ENCODE measurements around the gene IPO9.

The IPO9 gene

GRCh38 chr1:201810466-201811216 lies 18.3 kb upstream of the IPO9 start:
- H3K4me3 ChIP-seq (ENCODE audit: low read depth, low read length): no peak overlapping the region
- DNase-seq (ENCODE audit: low read depth): no peak
- TF ChIP-seq MAX (IDR thresholded peaks at IDR 0.05; ENCODE audit: low read depth, low read length) (no peak), CTCF (IDR thresholded peaks at IDR 0.05; ENCODE audit: low read depth, low read length) (no peak), POLR2A (IDR thresholded peaks at IDR 0.05; ENCODE audit: extremely low read depth, insufficient read length) (no peak)

DNA sequence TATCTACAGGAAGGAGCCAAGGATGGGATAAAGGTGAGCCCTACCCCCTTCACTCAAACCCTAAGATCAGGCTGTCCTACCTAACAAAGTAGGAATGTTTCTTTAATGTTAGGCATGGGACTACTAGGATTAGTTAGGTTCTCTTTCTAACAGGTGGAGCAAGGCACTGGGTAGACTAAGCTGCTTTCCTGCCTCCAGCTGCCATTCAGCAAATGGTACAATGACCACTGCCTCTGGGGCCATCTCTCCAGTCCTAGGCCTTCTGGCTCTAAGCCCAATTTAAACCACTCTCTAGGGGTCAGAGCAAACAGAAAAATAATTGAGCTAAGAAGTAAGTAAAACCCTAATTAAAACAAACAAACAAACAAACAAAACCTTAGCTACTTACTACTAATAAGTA lies 15.7 kb upstream of the IPO9 start:
- TF ChIP-seq MAX (IDR thresholded peaks at IDR 0.05; ENCODE audit: low read depth, low read length) (no peak), MYC (IDR thresholded peaks at IDR 0.05; ENCODE audit: low read depth, low read length) (no peak), CTCF (IDR thresholded peaks at IDR 0.05; ENCODE audit: low read depth, low read length) (no peak), POLR2A (IDR thresholded peaks at IDR 0.05; ENCODE audit: extremely low read depth, insufficient read length) (no peak)
- no peak for DNase-seq (ENCODE audit: low read depth)
- H3K4me3 ChIP-seq (ENCODE audit: low read depth, low read length): no peak overlapping the region

- TF ChIP-seq POLR2A (IDR thresholded peaks at IDR 0.05; ENCODE audit: extremely low read depth, insufficient read length) (no peak), MAX (IDR thresholded peaks at IDR 0.05; ENCODE audit: low read depth, low read length) (no peak), CTCF (IDR thresholded peaks at IDR 0.05; ENCODE audit: low read depth, low read length) (no peak), MYC (IDR thresholded peaks at IDR 0.05; ENCODE audit: low read depth, low read length) (no peak)
- DNase-seq (ENCODE audit: low read depth): no peak
- H3K4me3 ChIP-seq (ENCODE audit: low read depth, low read length): no peak overlapping the region
Observed at GRCh38 chr1:201816309-201816854, 12.6 kb upstream of the IPO9 start.

GRCh38 chr1:201818971-201819750 lies 9.8 kb upstream of the IPO9 start:
- TF ChIP-seq CTCF (IDR thresholded peaks at IDR 0.05; ENCODE audit: low read depth, low read length) (no peak), POLR2A (IDR thresholded peaks at IDR 0.05; ENCODE audit: extremely low read depth, insufficient read length) (no peak), MAX (IDR thresholded peaks at IDR 0.05; ENCODE audit: low read depth, low read length) (no peak), MYC (IDR thresholded peaks at IDR 0.05; ENCODE audit: low read depth, low read length) (no peak)
- DNase-seq (ENCODE audit: low read depth): no peak
- H3K4me3 ChIP-seq (ENCODE audit: low read depth, low read length): no peak overlapping the region

DNA sequence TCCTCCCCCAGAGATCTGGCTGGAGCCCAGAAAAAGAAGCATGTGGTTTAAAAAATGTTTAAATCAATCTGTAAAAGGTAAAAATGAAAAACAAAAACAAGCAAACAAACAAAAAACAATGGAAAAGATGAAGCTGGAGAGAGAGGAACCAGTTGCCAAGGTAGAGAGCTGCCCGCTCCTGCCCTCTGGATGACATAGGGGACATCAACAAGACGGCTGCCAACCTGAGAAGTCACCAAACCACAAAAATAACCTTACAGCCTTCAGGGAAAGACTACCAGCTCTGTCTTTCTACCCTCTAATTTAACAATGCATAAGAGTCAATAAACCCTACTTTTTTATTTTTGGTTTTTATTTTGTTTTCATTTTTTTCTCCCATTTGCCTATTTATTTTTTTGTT lies 8.5 kb upstream of the IPO9 start:
- TF ChIP-seq MAX (IDR thresholded peaks at IDR 0.05; ENCODE audit: low read depth, low read length) (no peak), MYC (IDR thresholded peaks at IDR 0.05; ENCODE audit: low read depth, low read length) (no peak), CTCF (IDR thresholded peaks at IDR 0.05; ENCODE audit: low read depth, low read length) (no peak)
- no peak overlapping the region for H3K4me3 ChIP-seq (ENCODE audit: low read depth, low read length)
- DNase-seq (ENCODE audit: low read depth): no peak
